Measurements from ENCODE around the gene BCDIN3D. TPM values are rescaled to one million over a fixed set of nuclear protein-coding genes. Genes with fewer than 3 reads are reported as not detected.

BCDIN3D gene
- total RNA-seq, 1 experiment from 2014 or later = 3.3 TPM

DNA sequence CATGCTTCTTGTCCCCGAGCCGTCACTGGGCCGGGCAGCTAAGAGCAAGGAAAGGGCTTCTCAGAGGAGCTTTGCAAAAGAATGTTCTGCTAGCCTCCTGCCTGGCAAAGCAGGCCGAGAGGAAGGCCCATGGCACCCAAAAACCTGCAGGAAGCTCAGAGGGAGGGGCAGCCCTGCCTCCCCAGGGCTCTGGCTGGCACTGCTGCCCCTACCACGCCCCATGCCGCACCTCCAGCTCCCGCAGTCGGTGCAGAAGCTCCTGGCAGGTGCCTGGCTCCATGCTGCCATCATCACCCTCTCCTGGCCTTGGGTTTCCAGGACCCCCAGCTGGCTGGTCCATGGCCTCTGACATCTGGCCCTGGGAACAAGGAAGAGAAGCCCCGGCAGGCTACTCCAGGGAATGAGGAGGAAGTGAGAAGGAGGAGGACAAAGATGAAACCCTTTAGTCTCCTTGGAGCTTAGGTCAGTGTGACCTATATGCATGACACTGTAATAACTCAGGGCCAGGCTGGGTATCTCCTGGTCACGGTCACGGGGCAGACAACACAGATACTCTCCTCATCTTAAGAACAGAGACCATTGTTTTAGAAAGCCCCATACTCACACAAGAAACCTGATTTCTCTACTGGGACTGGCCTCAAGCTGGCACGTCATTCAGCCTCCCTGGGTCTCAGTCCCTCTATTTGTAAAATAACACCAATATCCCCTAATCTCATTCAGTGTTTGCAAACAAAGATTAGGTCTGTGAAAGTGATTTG, 39.0 kb downstream of the BCDIN3D start:
- WGBS (ENCODE audit: extremely low coverage, insufficient read length, low lambda C conversion rate) = no CpG with 5 or more reads among the region's 12 CpGs
- no peak overlapping the region for H3K27ac Mint-ChIP-seq

More for the DNA sequence above, 39.0 kb downstream of the BCDIN3D start:
- no peak overlapping the region for H2BK20ac ChIP-seq (ENCODE audit: low read depth, low read length, poor library complexity, severe bottlenecking)
- no peaks in the 10 kb centered on the region; a peak in 1 of 5 replicates for H3K9me3 Mint-ChIP-seq
- no peak overlapping the region for H2BK15ac ChIP-seq (ENCODE audit: low read depth, low read length)
- no peak overlapping the region for H3K4me3 Mint-ChIP-seq
- H4K91ac ChIP-seq (ENCODE audit: insufficient read length, low read depth, low read length) = no peak overlapping the region
- TF ChIP-seq, protein P1, sequence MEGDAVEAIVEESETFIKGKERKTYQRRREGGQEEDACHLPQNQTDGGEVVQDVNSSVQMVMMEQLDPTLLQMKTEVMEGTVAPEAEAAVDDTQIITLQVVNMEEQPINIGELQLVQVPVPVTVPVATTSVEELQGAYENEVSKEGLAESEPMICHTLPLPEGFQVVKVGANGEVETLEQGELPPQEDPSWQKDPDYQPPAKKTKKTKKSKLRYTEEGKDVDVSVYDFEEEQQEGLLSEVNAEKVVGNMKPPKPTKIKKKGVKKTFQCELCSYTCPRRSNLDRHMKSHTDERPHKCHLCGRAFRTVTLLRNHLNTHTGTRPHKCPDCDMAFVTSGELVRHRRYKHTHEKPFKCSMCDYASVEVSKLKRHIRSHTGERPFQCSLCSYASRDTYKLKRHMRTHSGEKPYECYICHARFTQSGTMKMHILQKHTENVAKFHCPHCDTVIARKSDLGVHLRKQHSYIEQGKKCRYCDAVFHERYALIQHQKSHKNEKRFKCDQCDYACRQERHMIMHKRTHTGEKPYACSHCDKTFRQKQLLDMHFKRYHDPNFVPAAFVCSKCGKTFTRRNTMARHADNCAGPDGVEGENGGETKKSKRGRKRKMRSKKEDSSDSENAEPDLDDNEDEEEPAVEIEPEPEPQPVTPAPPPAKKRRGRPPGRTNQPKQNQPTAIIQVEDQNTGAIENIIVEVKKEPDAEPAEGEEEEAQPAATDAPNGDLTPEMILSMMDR (conservative IDR thresholded peaks at IDR 0.05) = no peak
- H2BK12ac ChIP-seq (ENCODE audit: insufficient read length, low read depth, low read length) = no peak overlapping the region
- no peak overlapping the region for H3K56ac ChIP-seq (ENCODE audit: insufficient read length, low read depth, low read length)
- no peak overlapping the region for H4K5ac ChIP-seq (ENCODE audit: insufficient read length, low read depth, low read length)
- no peaks in the 10 kb centered on the region for H3K9me3 ChIP-seq (ENCODE audit: control insufficient read depth, low read depth, low read length)
- H4K8ac ChIP-seq (replicated peaks; ENCODE audit: insufficient read length, low read depth, low read length) = no peak overlapping the region
- H3K36me3 Mint-ChIP-seq (ENCODE audit: insufficient read depth in 1 of 3, low read depth in 3 of 3) = peaks cover 15 to 50% (median 31%) of the 10 kb centered on the region in 3 experiments
- H2BK5ac ChIP-seq (ENCODE audit: insufficient read length, low read length) = no peak overlapping the region
- H3K4me2 ChIP-seq (ENCODE audit: insufficient read depth, insufficient read length, low read length) = no peak overlapping the region
- H3K23ac ChIP-seq (ENCODE audit: insufficient read length, low read depth, low read length) = no peak overlapping the region
- H3K14ac ChIP-seq (ENCODE audit: insufficient read depth, low read length) = no peak overlapping the region
- no peaks in the 10 kb centered on the region for H3K27me3 Mint-ChIP-seq (ENCODE audit: low read depth)
- H3K18ac ChIP-seq (ENCODE audit: insufficient read length, low read depth, low read length) = no peak overlapping the region
- peaks cover 3 to 21% of the 10 kb centered on the region in 2 experiments; a peak in 3 of 4 replicates for H3K4me1 Mint-ChIP-seq
- H3K27me3 ChIP-seq (ENCODE audit: insufficient read depth, low read length) = no peaks in the 10 kb centered on the region
- no peak overlapping the region for H3K9ac ChIP-seq (ENCODE audit: extremely low read depth, insufficient read length, low read length)
- H3K23me2 ChIP-seq (ENCODE audit: insufficient read length, low read depth, low read length, poor library complexity, severe bottlenecking) = no peaks in the 10 kb centered on the region
- no peak for DNase-seq
- H3T11ph ChIP-seq (ENCODE audit: low read length) = no peak overlapping the region
- no peak overlapping the region for H2AFZ ChIP-seq (ENCODE audit: low read length)
- H2AK5ac ChIP-seq (ENCODE audit: insufficient read length, low read length) = no peak overlapping the region
- no peaks in the 10 kb centered on the region for H3K4me1 ChIP-seq (ENCODE audit: insufficient read depth, low read length)
- no peaks in the 10 kb centered on the region for H3K79me2 ChIP-seq (ENCODE audit: insufficient read depth, low read length)
- H3K27ac ChIP-seq (ENCODE audit: insufficient read length, low read depth, low read length) = no peak overlapping the region
- H2BK120ac ChIP-seq (ENCODE audit: low read depth, low read length, poor library complexity, severe bottlenecking) = no peak overlapping the region
- H3K79me1 ChIP-seq (ENCODE audit: insufficient read depth, low read depth, low read length, poor library complexity, severe bottlenecking) = no peaks in the 10 kb centered on the region
- H4K20me1 ChIP-seq (ENCODE audit: control insufficient read depth, insufficient read depth, insufficient read length) = no peaks in the 10 kb centered on the region
- no peak overlapping the region for H3K4ac ChIP-seq (ENCODE audit: low read depth, low read length)
